ENCODE data around the gene MST1.
A peak's percentile ranks its signal among the peaks of the same experiment; 100 is the strongest.
"Not testable (repeated sequence)": the region's sequence is repeated elsewhere in the genome, so short reads cannot be mapped to it uniquely, and the experiment has no call there.

Gene MST1

GRCh38 chr3:49700453-49701128 is 11.3 kb upstream of the MST1 start:
- DNase-seq (ENCODE audit: low read depth, low spot score), result no peak

GRCh38 chr3:49700014-49700413 is 10.7 kb upstream of the MST1 start:
- no peak for DNase-seq (ENCODE audit: low read depth, low spot score)

- no peak for DNase-seq (ENCODE audit: low read depth, low spot score)
Observed at GRCh38 chr3:49699281-49699979, 10.2 kb upstream of the MST1 start.

GRCh38 chr3:49695350-49696015 is 6.2 kb upstream of the MST1 start:
- DNase-seq (ENCODE audit: low read depth, low spot score), result not testable (repeated sequence)

GRCh38 chr3:49694409-49695070 is 5.3 kb upstream of the MST1 start:
- not testable (repeated sequence) for DNase-seq (ENCODE audit: low read depth, low spot score)

GRCh38 chr3:49691481-49691880 is 2.2 kb upstream of the MST1 start:
- not testable (repeated sequence) for DNase-seq (ENCODE audit: low read depth, low spot score)

- DNase-seq (ENCODE audit: low read depth, low spot score), result not testable (repeated sequence)
Observed at GRCh38 chr3:49690856-49691255, 1.6 kb upstream of the MST1 start.

GRCh38 chr3:49689908-49690624 is 792 bp upstream of the MST1 start:
- DNase-seq (ENCODE audit: low read depth, low spot score), result not testable (repeated sequence)

GRCh38 chr3:49688338-49689045 is 782 bp downstream of the MST1 start:
- not testable (repeated sequence) for DNase-seq (ENCODE audit: low read depth, low spot score)

- DNase-seq (ENCODE audit: low read depth, low spot score), result not testable (repeated sequence)
Observed at GRCh38 chr3:49687424-49687795, 1.9 kb downstream of the MST1 start.

- DNase-seq (ENCODE audit: low read depth, low spot score), result not testable (repeated sequence)
Observed at GRCh38 chr3:49686769-49687423, 2.4 kb downstream of the MST1 start.

- peak; percentile 75 for DNase-seq (ENCODE audit: low read depth, low spot score)
Observed at GRCh38 chr3:49686346-49686745, 2.9 kb downstream of the MST1 start.

GRCh38 chr3:49685846-49686245 is 3.4 kb downstream of the MST1 start:
- not testable (repeated sequence) for DNase-seq (ENCODE audit: low read depth, low spot score)

- DNase-seq (ENCODE audit: low read depth, low spot score), result not testable (repeated sequence)
Observed at GRCh38 chr3:49685103-49685502, 4.2 kb downstream of the MST1 start.

- DNase-seq (ENCODE audit: low read depth, low spot score), result not testable (repeated sequence)
Observed at GRCh38 chr3:49684453-49684852, 4.8 kb downstream of the MST1 start.

GRCh38 chr3:49683162-49683561 is 6.1 kb downstream of the MST1 start:
- DNase-seq (ENCODE audit: low read depth, low spot score), result no peak

GRCh38 chr3:49681543-49681942 is 7.7 kb downstream of the MST1 start:
- DNase-seq (ENCODE audit: low read depth, low spot score), result no peak

GRCh38 chr3:49681232-49681522 is 8.1 kb downstream of the MST1 start:
- no peak for DNase-seq (ENCODE audit: low read depth, low spot score)

- no peak for DNase-seq (ENCODE audit: low read depth, low spot score)
Observed at GRCh38 chr3:49680493-49681231, 8.6 kb downstream of the MST1 start.

GRCh38 chr3:49675912-49676311 is 13.4 kb downstream of the MST1 start:
- DNase-seq (ENCODE audit: low read depth, low spot score), result no peak
